Activated CD8-positive, alpha-beta memory T cell treated with anti-CD3 and anti-CD28 coated beads, Interleukin-2, amount 50 U/mL, for 4 hours (primary cell): ENCODE results near the gene CHRND.
A peak's percentile ranks its signal among the peaks of the same experiment; 100 is the strongest.

ENCODE experiments used
- DNase-seq: peaks from one replicate; pipeline ENCODE4 v3.0.0-alpha.2; 2020

The CHRND gene

DNA sequence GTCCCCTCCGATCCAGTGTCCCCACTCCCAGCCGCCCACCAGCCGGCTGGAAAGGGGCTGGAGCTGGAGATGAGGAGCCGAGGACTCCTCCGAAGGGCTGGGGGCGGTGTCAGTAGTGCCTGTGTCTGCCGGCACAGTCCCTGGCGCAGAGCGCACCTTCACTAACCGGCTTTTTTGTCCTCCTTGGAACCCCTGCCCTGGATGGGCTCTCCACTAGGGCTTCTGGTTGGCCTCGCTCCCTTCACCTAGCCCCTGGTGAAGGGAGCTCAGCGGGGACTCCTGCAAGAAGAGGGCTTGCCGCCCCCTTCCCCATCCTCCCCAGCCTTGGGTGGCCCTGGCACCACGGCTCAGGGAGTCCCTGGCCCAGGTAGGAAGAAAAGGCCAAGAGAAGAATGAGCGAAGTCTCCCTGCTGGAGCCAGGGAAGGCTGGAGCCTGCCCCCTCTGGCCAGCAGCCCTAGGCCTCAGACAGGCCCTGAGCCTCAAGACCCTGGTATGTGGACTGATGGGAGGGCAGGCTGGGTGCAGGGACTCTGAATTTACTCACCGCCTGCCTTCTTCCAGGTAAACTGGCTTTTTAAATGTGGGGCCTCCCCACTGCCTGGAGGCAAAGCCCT, 37.8 kb upstream of the CHRND start:
- DNase-seq = no peak

DNA sequence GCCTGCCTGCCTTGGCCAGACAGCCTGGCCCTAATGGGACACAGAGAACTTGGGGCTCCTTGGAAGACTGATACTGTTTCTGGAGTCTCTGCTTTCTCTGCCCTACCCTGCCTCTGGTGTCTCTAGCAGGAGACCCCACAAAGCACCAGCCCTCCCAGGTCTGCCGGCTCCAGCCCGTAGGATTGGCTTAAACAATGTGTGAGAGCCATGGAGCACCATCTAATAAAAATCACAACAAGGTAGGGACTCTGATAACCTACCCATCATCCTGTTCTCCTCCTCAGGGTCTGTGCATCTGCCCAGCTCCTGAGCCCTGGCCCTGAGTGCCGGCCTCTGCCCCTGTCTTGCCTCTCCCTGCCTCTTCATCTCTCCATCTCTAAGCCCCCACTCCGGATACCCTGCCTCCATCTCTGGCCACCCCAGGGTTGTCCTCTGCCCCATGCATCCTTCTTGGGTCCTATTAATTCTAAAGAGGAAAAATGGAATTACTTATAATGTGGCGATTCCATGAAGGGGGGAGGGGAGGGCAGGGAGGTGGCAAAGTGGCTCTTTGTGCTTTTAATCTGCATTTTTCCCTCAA, 37.1 kb upstream of the CHRND start:
- no peak for DNase-seq

DNA sequence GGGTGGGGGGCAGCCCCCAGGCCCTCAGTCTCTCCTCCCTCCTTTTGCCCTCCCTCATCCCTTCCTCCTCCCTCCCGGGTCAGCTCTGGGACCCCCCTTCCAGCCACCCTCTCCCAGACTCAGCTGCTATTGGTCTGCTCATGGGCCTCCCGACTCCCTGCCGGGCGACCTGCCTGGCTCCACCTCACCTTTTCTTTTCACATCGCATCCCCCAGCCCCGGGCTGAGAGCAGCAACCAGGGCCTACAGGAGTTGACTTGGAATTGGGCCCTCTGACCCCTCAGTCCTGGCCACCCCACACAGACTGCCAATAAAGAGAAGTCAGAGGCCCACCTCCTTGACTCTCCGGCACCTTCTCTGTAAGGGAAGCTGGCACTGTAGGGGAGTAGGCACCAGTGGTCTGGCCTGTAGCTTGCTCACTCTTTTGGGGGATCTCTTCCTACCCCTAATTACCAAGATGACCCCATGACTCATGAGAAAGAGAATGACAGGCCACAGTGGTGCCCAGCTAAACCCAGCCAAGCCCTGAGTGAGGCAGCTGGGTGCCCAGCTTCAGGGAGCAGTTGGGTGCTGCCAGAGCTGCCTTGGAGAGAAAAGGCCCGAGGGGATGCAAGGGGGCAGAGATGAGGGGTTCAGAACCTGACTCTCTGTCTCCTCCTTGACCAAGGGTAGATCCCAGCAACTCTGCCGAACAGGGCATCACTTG, 36.3 kb upstream of the CHRND start:
- no peak for DNase-seq

DNA sequence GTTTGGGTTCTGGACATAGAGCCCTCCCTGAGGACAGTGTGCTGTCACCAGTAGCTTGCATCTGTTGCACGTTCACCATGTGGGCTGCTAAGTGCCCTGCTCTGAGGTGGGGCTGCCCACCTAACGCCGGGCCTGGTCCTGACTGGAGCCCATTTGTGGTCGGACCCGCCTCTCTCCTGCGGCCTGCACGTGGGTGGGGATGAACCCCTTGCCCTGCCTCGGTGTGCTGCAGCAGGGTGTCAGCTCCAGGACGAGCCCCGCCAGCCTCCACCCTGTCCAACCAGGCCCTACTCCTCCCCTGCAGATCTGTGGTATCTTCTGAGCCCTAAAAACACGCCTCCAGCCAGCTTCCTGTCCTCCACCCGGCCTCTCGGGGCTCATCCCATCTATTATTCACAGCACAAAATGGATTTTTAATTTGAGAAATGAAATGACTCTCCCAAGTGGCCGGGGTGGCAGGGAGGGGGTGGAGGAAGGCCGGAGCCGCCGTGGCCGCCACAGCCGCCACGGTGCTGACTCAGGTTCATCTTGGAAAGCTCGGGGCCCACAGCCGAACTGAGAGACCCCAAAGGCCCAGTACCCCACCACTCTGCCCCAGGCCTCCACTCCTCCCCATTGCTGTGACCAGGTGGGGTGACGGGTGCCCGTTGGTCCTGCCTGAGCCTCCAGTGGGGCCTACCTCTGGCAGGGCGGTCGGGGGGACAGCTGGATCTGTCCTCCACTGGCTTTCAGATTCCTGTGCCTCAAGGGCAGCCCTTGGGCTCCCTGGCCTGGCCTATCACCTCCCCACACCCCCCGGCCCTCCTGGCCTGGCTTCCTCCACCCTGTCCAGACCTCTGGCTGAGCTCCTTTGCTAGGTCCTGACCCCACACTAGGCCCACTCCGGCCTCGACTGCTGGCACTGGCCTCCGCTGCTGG, 35.5 kb upstream of the CHRND start:
- no peak for DNase-seq

DNA sequence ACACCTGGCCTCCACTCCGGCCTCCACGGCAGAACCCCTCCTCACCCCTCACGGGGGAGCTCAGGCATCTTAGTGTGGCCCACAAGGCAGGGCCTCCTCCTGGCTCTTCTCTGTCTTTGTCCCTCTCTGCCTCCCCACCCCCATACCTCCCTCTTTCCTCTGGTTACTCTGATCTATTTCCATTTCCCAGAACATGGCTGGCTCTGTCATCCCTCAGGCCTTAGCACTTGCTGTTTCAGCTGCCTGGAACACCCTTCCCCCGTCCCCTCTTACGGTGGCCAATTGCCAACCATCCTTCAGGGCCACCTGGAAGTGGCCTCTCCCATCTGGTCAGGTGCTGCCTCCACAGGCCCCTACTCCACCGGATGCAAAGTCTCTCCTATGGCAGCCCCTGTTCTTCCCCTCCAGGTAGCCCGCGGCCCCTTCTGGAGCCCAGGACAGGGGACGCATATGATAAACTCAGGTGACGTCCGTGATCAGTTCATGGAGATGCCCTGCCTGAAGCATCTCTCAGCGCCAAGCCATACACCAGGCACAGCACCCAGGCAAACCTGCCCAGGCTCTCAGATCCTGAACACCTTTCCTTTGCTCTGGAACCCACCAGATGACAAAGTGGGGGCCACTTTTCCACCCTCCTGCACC, 34.7 kb upstream of the CHRND start:
- no peak for DNase-seq

DNA sequence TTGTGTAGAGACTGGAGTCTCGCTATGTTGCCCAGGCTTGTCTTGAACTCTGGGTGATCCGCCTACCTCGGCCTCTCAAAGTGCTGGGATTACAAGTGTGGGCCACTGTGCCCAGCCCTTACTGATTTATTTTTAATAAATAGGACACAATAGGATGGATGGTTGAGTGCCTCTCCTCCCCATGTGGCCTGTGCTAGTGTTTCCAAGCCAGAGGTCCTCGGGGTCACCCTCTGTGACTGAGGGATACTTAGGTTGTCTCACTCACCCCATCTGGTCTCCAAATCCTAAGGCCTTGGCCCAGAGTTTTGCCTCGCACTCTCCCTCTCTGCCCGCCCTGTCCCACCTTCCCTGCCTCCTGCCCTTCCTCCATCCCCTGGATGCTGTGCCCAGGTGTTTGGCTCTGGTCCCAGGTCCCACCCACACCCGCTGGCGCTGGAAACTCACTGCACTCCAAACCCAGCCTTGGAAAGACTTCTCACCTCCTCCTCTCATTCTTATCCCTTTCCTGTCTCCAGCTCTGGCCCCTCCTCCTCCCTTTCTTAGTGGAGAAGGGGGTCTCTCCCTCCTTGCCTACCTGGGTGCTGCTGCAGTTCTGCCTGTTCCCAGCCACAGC, 33.6 kb upstream of the CHRND start:
- no peak for DNase-seq

DNA sequence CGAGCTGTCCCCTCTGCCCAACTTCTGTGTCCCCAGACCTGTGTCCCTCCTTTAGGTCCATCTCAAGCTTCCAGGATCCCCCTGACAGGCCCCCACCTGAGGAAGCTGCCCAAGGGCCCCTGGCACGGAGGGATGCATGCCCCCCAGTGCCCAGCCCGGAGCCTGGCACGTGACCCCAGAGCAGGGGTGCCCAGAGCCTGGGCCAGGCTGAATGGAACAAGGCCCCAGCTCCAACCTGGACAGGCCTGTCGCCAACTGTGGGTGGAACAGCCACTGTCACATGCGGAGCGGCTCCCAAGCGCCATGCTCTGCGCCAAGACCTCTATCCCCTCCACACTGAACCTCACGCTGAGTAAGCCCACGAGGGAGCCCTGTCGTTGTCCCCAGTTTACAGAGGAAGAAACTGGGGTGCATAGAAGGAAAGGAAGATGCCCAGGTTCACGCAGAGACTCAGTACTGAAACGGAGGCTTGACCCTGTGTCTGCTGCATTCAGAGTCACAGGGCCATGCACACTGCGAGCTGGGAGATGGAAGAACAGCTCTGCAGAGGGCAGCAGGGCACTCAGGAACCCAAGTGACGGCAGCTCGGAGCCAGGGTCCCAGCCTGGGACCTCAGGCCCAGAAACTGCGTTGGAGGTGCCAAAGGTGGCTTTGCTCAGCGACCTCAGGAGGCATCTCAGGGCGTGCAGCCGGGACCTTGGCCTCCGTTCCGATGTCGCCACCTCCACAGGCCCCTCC, 32.8 kb upstream of the CHRND start:
- DNase-seq = no peak

DNA sequence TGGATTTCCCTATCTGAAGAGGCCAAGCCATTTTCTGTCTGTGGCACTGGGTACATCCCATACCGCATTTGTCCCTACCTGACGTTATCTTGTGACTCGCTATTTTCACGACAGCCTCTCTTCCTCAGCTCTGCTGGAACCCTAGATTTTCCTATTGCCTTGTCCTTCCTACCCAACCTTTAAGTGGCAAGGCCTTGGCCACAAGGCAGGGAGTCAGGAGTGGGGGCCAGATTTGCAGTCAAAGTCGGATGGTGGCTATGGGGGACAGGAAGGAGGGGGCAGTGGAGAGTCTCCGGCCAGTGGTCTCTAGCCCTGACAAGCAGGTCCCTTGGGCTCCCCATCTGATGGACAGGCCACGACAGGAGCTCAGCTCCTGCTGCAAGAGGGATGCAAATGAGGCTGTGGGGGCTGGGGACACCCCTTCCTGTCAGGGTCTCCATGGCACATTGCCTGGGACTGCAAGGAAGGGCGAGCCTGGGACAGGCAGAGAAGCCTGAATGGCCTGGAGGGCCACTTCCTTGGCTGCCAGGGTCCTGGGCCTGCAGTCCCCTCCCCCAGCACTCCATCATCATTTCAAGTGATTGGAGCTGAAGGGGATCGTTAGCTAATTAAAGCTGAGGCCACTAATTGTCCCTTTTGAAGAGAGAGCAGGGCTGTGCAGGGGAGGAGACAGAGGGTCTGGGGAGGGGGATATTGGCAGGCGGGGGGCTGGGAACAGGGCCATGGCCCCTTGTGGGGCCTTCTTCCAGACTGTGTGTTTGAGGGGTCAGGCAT, 32.1 kb upstream of the CHRND start:
- DNase-seq = no peak

DNA sequence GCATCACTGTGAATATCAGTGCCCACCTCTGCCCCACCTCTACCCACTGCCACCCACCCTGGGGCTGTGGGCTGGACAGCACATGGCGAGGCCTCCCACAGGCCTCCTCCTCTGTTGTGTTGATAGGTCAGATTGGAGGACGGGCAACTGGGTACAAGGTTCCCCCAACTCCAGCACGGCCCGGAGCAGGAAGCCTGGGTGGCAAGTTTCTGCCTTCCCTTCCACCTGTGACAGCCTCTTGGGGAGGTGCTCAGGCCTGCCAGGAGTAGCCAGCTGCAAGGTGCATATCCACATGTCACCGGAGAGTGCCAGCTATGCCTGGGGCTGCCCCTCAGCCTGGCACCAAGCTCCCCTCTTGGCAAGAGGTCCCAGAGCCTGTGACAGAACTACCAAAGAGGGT, 31.4 kb upstream of the CHRND start:
- DNase-seq = no peak

DNA sequence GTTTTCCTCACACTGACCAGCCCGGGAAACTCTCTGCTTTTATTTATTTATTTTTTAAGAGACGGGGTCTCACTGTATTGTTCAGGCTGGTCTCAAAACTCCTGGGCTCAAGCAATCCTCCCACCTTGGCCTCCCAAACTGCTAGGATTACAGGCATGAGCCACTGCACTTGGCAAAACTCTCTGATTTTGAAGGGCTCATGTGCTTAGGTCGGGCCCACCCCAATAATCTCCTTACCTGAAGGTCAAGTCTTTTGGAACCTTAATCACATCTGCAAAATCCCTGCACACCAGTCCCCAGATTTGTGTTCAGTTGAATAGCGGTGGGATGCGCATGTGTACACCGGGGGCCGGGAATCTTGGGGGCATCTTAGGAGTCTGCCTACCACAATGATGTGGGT, 30.7 kb upstream of the CHRND start:
- DNase-seq = no peak

DNA sequence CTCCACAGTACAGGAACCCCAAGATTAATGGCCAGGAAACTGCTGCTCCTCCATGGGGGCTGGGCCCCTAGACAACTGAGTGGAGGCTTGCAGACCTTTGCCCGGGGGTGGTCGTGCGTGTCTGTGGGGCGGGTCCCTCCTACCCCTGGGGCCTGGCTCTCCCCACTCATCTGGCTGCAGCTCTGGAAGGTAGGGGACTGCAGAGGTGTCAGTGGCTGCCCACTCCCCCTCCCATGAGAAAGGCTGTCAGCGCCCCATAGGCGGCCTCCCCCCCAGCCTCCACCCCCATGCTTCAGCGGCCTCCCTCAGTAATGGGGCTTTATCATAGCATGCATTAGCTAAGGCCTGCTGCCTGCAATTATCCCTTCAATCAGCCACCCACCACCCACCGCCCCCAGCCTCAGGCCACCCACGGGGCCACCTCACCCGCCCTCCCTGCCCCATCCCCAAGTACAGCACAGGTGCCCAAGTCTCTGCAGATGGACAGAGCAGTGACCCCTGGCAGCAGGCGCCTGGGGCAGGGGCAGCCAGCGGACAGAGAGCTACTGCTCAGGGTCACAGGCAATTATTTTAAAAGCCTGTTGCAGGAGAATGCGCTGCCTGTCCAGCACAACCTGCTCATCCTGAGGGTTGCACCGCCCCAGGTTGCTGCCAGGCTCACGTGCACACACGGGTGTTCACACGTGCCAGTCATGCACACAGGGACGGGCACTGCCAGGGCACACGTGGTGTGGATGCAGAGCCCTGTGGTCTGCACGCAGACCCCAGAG, 29.3 kb upstream of the CHRND start:
- DNase-seq = no peak

DNA sequence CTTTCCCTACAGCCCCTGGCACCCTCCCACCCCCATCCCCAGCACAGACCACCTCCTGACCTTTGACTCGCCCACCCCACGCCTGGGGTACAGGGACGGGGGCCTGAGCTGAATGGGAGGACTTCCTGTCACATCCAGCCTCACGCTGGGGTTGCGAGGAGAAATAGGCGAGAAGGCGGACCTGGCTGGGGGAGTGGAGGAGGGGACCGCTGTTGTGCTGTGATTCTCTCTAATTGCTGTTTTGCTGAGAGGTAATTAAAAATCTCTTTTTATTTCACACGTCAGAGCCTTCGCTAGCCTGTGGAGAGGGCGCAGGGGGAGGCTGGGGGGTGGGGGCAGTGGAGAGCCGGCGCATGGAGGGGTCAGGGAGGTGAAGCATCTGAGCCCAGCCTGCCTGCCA, 28.6 kb upstream of the CHRND start:
- no peak for DNase-seq

DNA sequence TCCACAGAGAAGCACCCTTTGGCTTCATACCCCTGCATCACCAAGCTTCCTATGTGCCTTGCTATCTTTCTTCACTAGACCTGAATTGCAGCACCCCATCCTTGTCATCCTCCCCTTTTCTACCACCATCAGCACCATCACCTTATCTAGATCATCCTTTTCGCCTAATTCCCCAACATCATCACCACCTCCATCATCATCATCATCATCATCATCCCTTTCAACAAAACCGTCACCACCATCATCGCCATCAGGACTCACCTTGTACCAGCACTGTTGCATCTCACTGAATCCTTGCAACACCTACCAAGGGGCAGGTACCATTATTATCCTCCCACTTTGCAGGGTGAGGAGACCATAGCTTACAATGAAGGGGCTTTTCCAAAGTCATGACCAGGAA, 27.5 kb upstream of the CHRND start:
- DNase-seq = no peak

DNA sequence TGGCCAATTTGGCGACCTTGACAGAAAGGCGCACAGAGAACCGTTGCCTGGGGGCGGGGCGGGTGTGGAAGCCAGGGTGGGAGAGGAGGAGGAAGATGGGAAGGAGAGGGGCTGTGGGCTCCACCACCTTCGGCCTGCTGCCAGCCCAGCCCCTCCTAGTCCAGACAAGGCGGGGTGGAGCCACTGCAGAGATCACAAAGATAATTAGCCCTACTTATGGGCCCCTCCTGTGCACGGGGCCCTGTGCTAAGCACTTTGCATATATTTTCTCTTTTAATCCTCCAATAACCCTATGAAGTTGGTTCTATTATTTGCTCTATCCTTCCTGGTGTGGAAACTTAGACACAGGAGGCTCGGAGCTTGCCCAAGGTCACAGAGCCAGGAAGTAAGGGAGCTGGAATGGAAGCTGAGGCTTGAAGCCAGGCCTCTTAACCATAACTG, 24.6 kb upstream of the CHRND start:
- no peak for DNase-seq

DNA sequence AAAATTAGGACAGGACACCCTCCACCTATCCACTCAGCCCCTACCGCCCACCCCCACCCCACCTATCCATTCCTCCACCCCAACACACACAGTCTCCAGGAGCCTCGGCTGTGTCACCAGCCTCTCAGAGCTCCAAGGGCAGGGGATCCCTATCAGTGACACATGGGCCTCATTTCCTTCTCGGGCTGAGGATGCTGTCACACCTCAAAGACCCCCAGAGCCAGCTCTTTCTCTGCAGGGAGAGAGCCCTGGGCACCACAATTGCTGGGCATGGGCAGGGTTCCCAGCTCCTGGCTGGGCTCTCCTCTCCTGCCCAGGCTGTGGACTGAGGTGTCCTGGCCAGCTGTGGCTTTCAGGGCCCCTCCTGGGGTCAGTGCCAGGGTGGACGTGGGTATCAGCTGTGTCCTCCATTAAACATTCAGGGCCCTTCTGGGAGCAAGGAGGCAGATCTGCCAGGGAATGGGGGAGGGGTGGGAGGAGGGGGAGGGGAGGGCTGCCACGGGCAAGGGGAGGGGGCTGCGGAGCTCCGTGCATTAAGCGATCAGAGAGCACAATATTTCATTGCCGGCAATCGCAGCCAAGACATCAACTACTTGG, 24.1 kb upstream of the CHRND start:
- no peak for DNase-seq

DNA sequence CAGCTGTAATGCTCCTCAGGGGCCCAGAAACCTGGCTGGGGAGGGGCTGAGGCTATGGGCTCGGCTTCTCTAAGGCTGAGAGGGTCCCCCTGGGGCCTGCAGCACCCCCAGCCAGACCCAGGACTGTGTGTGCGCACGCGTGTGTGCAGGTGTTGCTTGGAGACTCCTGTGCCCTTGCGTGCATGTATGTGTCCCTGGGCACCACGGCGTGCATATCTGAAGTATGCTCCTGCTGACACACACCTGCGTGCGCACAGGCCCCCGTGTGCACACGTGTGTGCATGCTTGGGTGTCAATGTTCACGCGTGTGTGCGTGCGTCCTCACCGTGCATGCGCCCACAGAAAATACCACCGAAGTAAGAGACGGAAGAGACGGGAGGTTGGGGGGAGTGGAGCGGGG, 23.4 kb upstream of the CHRND start:
- peak; percentile 25 for DNase-seq

DNA sequence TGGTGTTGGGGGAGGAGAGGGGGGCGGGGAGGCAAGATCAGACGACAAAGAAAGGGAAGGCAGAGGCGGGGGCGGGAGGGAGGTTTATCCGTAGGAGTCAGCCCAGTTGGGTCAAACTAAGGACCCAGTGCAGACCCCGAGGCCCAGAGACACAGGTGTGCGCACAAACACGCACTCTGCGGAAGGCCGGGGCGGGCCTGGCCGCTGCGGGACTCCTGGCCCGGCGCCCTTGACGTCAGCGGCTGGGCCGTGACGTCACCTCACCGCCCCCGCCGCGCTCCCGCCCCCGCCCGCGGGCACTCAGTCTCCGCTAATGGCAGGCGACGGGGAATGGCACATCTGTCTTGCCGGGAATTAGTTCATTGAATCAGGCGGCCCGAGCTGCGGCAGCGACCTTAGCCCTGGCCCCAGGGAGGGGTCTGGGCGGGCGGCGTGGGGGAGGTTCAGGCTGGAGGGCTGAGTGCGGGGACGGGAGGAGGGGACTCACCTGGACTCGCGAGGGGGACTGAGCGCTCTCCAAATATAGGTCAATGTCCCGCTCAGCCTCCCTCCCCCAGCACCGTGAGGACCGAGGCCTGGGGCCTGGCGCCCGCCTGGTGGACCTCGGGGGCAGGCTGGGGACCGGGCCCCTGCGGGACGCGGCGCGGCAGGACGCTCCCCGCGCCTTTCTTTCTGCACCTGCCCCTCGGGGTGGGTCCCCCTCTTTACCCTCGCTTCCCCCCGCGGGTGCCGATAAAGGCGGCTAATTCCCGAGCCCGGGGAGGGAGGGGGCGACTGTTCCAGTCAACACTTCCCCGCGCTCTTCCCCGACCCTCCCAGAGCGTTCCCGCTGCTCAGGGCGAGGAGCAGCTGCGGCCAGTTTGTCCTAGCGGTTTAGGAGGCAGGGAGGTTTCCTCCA, 22.8 kb upstream of the CHRND start:
- peak; percentile 52 for DNase-seq

DNA sequence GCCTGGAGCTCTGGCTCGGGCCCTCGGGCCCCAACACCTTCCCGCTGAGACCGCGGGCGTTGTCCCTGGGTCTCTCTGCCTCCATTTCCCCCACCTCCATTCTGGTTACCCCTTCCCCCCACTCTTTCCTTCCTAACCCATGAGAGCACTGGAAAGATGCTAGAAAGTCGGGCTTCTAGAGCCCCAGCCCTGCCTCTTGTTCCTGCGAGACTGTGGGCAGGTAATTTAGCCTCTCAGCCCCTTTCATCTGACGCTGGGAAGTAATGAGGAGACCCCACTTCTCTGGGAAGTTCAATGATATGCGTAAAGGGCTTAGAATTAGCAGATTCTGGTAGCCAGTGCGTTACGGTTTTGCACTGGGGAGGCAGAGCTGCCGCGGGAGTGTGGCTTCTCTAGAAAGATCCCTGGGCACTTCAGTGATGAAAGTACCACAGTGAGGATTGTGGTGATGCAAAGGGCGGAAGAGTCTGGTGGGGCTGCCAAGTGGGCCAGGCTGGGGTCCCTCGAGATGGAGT, 22.1 kb upstream of the CHRND start:
- no peak for DNase-seq
